GM15510 (cell line): Measurements from ENCODE around the gene SLC7A9.

Source experiments
- POLR2A ChIP-seq: IDR thresholded peaks from 3 replicates; pipeline ENCODE4 v1.6.1; 2011; ENCODE audit warnings: borderline replicate concordance; ENCODE audit not compliant: insufficient read length; ENCODE audit errors: extremely low read depth

SLC7A9 gene

DNA sequence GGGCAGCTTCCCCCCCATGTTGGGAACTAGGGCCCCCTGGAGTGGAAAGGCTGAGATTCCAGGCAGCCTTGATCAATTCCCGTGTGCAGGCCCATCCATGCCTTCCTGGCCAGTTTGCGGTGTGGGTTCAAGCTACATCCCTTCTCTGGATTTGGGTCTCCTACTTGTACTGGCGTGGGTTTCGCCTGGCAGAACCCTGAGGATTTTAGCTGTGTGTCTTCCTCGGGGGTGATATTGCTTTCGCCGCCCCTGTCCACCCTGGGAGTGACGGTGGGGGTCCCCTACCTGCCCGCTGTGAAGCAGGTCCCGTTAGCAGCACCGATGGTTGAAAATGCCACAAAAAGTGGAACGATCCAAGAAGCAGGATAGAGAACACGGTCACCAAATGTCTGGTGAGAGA is 11.4 kb downstream of the SLC7A9 start:
- no peak for TF ChIP-seq POLR2A

GRCh38 chr19:32857584-32857983 is 12.0 kb downstream of the SLC7A9 start:
- TF ChIP-seq POLR2A, result no peak

GRCh38 chr19:32852216-32852615 is 17.4 kb downstream of the SLC7A9 start:
- no peak for TF ChIP-seq POLR2A

- no peak for TF ChIP-seq POLR2A
Observed at GRCh38 chr19:32843716-32844245, 25.8 kb downstream of the SLC7A9 start.

DNA sequence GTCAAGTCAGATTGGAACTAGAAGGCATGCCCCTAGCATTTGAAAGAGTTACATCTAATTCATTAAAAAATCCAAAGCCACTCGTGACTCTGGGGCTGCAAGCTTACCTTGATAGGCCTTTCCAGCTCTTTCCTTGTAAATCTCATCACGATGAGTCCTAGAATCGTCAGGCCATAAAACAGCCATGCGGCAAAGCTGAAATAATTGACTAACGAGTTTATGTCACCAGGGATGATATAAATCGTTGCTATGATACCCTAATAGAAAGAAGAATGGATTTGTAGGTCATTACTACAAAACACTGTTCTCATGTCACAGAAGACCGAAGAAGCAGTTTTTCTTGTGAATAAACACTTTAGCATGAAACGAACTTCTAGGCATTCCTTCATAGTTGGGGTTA is 27.5 kb downstream of the SLC7A9 start:
- no peak for TF ChIP-seq POLR2A

DNA sequence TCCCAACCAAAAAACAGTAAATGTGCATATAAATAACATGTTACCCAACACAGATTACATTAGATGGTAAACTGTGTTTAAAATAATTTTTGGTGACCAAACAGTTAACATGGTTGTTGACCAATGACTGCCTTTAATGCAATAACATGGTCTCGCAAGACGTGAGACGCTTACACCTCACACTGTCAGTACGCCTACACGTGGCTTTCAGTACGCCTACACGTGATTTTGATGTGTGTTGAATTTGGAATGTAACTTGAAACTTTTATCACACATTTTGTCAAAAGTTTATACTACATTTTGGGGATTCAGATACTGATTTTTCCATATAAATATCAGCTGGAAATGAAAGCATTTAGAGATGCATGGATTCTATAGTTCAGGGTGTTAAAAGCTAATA is 32.0 kb downstream of the SLC7A9 start:
- no peak for TF ChIP-seq POLR2A

- TF ChIP-seq POLR2A, result no peak
Observed at GRCh38 chr19:32831611-32832010, 38.0 kb downstream of the SLC7A9 start.

GRCh38 chr19:32830231-32831014 is 39.1 kb downstream of the SLC7A9 start:
- TF ChIP-seq POLR2A, result no peak

- no peak for TF ChIP-seq POLR2A
Observed at GRCh38 chr19:32829345-32829896, 40.1 kb downstream of the SLC7A9 start.

DNA sequence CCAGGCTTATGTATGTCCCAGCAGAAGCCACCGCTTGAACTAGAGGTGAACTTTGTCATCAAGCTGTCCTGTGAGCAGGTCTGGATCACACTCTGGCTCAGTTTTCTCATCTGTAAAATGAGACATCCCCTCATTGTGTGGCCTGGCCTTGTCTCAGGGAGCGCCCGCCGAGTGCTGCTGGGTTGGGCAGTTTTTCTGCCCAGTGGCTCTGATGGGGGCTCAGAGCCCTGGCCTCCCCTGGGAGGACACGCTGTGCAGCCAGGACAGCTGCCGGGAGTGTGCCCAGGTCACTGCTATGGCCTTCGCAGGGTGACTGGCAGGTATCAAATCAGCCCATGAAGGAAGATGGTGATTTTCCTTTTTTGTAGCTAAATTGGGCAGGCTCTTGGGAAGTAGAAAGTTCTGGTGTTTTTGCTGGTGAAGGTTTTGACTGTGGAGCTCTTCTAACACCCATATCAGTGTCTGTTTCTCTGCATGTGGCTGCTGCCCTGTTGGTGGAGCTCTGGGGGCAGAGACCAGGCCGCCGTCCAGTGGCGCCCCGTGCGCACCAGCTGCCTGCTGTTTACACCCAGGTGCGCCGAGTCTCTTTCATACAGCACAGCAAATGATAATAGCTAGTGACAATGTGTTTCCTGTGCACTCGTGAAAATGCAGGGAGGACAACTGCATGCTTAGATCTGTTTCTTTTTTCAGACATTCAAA is 40.8 kb downstream of the SLC7A9 start:
- TF ChIP-seq POLR2A, result no peak

DNA sequence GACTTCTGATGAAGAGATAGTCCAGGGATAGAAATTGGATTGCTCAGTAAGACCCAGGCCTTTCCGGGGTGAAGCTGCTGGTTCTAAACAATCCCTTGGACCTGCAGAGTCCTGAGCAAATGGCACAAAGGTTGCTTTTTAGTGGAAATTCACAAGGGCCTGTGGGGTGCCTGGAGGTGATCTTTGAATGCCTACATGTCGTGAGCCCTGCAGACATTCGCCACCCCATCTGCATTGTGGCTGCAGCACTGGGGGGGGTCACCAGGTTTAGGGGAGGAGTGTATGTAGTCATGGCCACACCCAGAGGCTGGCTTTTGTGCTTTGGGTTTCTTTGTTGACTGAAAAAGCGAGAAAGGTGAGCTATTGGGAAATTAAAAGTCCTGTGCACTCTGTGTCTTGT is 41.4 kb downstream of the SLC7A9 start:
- TF ChIP-seq POLR2A, result no peak

GRCh38 chr19:32824916-32825608 is 44.5 kb downstream of the SLC7A9 start:
- no peak for TF ChIP-seq POLR2A

GRCh38 chr19:32824191-32824751 is 45.3 kb downstream of the SLC7A9 start:
- no peak for TF ChIP-seq POLR2A

DNA sequence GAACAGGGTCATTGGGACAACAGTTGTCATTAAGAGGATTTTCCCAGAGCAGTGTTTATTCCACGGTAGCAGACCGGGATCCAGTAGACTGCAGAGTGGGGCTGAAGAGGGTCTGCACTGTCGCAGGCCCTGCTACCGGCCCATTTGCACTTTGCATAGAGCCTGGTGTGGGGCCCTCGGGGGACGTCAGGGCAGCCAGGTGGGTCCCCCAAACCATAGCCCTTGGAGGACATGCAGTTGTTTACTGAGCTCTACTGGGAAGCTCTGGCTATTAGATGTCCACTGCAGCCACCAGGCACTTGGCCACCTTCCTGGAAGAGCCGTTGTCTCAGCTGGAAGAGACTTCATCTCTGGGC is 45.8 kb downstream of the SLC7A9 start:
- TF ChIP-seq POLR2A, result no peak

DNA sequence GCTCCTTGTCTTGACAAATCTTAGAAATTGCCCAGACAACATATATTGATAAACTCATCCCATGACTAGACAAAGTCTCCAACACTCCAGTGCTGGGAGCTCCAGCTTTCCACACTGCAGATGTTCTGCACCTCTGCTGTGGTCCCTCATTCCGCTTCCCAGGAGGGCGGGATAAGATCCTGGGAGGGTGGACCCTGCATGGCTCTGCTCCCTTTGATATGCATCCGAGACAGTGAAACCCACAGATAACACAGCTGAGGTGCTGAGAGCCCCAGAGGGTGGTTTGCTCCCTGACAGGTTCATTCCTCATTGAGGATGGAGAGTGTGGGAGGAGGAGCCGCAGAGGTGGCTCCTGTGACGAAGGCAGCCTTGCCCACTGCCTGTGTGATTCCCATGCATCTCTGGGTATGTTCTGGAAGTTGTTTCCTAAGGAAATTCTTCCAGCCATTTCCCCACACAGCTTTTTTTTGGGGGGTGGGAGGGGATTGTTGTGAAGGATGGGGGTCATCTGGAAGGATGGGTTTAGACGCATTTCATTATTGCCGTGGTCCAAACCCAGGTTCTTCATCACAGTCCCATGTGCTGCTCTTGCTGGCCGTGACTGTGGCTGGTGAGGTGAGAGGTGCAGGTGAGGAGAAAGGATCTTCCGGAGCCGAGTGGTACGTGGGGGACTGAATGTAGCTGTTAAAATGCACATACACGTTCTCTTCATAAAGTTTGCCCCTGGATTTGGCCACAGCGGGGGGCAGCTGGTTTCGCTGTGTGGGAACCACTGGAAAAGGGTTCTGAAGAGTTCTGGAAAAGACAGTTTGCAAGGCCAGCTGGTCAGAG is 46.4 kb downstream of the SLC7A9 start:
- TF ChIP-seq POLR2A, result no peak
